ENCODE data around the gene ROR2. TPM values are rescaled to one million over a fixed set of nuclear protein-coding genes. Genes with fewer than 3 reads are reported as not detected.

ROR2 gene
- total RNA-seq, 4 donors from 2014 or later = 35.6 to 67.6 (median 50.6) TPM

DNA sequence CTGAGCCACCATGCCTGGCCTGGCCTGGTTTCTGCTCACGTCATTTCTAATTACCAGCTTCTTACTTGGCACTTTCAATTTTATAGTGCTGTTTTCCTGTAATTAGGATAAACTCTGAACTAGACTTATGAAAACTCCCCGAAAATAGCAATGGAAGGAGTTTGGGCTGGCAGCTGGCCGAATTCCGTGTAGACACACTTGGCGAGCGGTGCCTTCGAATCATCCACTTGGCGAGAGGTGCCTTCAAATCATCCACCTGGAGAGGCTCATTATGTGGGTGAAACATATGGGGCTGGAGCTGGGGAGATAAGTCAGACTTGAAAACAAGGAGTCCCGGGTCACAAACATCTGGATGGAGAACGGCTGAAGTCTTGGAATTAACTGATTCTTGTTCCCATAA lies 203.7 kb downstream of the ROR2 start:
- H3K9me3 ChIP-seq = no peaks in the 10 kb centered on the region
- no peaks in the 10 kb centered on the region for H3K27me3 ChIP-seq
- intact Hi-C loops (cut with DNase I; ENCODE audit: low total_unique reads) = no loop called here
- peak overlapping the region in 1 of 2 donors; percentile 23 for H3K27ac ChIP-seq
- no peak for TF ChIP-seq POLR2A (IDR thresholded peaks at IDR 0.05)
- TF ChIP-seq, protein P1, sequence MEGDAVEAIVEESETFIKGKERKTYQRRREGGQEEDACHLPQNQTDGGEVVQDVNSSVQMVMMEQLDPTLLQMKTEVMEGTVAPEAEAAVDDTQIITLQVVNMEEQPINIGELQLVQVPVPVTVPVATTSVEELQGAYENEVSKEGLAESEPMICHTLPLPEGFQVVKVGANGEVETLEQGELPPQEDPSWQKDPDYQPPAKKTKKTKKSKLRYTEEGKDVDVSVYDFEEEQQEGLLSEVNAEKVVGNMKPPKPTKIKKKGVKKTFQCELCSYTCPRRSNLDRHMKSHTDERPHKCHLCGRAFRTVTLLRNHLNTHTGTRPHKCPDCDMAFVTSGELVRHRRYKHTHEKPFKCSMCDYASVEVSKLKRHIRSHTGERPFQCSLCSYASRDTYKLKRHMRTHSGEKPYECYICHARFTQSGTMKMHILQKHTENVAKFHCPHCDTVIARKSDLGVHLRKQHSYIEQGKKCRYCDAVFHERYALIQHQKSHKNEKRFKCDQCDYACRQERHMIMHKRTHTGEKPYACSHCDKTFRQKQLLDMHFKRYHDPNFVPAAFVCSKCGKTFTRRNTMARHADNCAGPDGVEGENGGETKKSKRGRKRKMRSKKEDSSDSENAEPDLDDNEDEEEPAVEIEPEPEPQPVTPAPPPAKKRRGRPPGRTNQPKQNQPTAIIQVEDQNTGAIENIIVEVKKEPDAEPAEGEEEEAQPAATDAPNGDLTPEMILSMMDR (IDR thresholded peaks at IDR 0.05) = no peak
- H3K4me1 ChIP-seq = peaks cover 0 to 4% of the 10 kb centered on the region in 2 donors
- DNase-seq = peak in 1 of 2 donors; percentile 55
- H3K36me3 ChIP-seq = no peaks in the 10 kb centered on the region
- H3K4me3 ChIP-seq = no peak overlapping the region

DNA sequence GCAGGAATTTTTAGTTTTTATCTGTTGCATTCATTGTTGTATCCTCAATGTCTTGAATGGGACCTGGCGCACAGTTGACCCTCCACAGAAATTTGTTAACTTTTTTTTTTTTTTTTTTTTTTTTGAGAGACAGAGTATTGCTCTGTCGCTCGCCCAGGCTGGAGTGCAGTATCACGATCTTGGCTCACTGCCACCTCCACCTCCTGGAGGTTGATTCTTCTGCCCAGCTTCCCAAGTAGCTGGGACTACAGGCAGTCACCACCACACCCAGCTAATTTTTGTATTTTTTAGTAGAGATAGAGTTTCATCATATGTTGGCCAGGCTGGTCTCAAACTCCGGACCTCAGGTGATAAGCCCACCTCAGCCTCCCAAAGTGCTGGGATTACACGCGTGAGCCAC lies 205.9 kb downstream of the ROR2 start:
- Histone ChIP-seq H3K4me1 (peaks cover 0 to 4% of the 10 kb centered on the region in 2 donors), H3K27ac (no peak overlapping the region), H3K9me3 (no peaks in the 10 kb centered on the region), H3K36me3 (no peaks in the 10 kb centered on the region), H3K27me3 (no peaks in the 10 kb centered on the region), H3K4me3 (no peak overlapping the region)
- no peak for TF ChIP-seq POLR2A (IDR thresholded peaks at IDR 0.05)
- TF ChIP-seq, protein P1 (IDR thresholded peaks at IDR 0.05) = no peak
- no peak for DNase-seq
- intact Hi-C loops (cut with DNase I; ENCODE audit: low total_unique reads) = no loop called here

DNA sequence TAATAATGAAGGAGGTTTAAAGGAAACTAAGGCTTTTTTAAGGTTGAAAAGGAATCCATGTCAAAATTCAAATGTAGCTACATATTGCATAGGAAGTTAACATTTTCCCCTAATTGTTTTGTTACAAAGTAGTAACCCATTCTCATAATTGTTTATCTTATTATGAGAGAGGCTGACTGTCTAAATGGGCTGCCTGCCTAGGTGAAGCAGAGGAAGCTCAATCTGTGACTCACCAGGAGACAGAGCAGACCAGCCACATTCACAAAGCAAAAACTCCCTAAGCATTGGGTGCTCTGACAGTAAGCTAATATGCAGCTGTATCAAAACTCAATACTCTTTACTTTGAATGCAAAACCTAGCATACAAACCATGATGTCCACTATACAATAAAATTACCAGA lies 208.5 kb downstream of the ROR2 start:
- no peak for DNase-seq
- H3K27me3 ChIP-seq = no peaks in the 10 kb centered on the region
- H3K4me3 ChIP-seq = no peak overlapping the region
- peak overlapping the region; percentile 33 to 44 for H3K27ac ChIP-seq
- intact Hi-C loops (cut with DNase I; ENCODE audit: low total_unique reads) = no loop called here
- H3K9me3 ChIP-seq = no peaks in the 10 kb centered on the region
- H3K36me3 ChIP-seq = no peaks in the 10 kb centered on the region
- H3K4me1 ChIP-seq = peaks cover 0 to 4% of the 10 kb centered on the region in 2 donors
- TF ChIP-seq, protein P1 (IDR thresholded peaks at IDR 0.05) = no peak
- no peak for TF ChIP-seq POLR2A (IDR thresholded peaks at IDR 0.05)

DNA sequence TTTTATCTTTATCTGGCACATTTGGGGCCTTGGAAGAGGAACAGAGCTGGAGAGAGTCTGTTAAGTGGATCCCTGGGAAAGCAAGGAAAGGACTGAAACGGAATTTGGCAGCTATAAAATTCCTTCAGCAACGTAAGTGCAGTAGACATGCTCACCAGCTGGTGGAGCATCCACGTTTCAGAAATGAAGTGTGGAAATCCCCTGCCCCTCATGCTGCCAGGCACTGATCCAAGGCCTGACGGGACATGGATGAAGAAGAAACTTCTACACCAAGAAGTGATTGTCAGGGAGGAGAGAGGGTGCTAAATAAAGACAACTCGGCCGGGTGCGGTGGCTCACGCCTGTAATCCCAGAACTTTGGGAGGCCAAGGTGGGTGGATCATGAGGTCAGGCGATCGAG lies 209.3 kb downstream of the ROR2 start:
- Histone ChIP-seq H3K27ac (peak overlapping the region; percentile 33 to 44), H3K9me3 (no peaks in the 10 kb centered on the region), H3K4me3 (no peak overlapping the region), H3K27me3 (no peaks in the 10 kb centered on the region), H3K36me3 (no peaks in the 10 kb centered on the region), H3K4me1 (peaks cover 0 to 4% of the 10 kb centered on the region in 2 donors)
- intact Hi-C loops (cut with DNase I; ENCODE audit: low total_unique reads) = no loop called here
- peak; percentile 77 to 80 for DNase-seq
- no peak for TF ChIP-seq POLR2A (IDR thresholded peaks at IDR 0.05)
- TF ChIP-seq, protein P1 (IDR thresholded peaks at IDR 0.05) = peak; percentile 29 to 52 (median 46)

DNA sequence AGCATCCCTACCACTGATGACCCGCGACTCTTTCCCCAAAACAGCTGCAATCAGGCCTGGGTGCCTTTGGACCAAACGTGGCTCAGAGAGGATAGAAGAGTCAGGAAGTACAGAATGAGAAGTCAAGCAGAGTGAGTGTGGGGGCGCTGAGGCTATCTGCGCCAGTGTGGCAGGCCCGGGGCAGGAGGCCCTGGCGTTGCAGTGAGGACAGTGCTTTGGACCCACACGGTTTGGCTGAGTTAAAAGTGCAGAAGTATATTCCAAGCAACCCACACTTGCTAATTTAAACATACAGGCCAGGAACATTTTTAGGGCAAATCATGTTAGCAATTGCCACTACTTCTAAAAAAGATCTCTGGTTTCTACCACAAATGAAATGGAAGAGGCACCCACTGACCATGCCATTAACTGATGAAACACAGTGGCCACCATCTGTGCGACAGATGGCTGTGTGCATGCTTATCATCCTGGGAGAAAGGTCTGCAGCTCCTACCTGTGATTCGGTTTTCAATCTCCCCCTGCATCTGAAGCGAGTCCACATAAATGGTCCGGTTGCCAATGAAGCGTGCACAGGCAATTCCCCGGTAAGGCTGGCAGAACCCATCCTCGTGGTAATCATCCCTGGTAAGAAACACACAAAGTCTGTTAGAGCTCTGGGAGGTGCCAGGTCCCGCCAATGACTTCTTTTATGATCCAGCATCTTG lies 213.0 kb downstream of the ROR2 start:
- H3K27ac ChIP-seq = no peak overlapping the region
- H3K36me3 ChIP-seq = no peaks in the 10 kb centered on the region
- TF ChIP-seq POLR2A (IDR thresholded peaks at IDR 0.05) = no peak
- TF ChIP-seq, protein P1 (IDR thresholded peaks at IDR 0.05) = no peak
- no peak for DNase-seq
- H3K27me3 ChIP-seq = no peaks in the 10 kb centered on the region
- intact Hi-C loops (cut with DNase I; ENCODE audit: low total_unique reads) = no loop called here
- peaks cover 0 to 4% of the 10 kb centered on the region in 2 donors for H3K4me1 ChIP-seq
- no peaks in the 10 kb centered on the region for H3K9me3 ChIP-seq
- no peak overlapping the region for H3K4me3 ChIP-seq

Measured in uterus (tissue), 4 donors.